ENCODE results near the gene PPFIA1.

DNA sequence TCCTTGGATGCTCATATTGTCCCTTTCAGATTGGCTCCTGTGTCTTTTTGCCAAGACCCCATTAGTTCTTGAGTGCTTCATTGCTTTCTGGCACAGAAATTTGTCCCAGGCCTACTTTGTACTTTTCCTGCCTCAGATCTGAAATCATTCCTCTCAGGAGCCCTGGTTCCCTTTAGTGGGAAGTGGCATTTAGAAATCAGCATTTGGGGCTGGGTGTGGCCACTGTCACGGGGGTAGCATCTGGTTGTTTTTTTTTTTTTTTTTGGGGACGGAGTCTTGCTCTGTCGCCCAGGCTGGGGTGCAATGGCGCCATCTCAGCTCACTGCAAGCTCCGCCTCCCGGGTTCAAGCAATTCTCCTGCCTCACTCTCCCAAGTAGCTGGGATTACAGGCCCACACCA, 18.2 kb downstream of the PPFIA1 start:
- TF ChIP-seq EZH2 (IDR thresholded peaks at IDR 0.05; ENCODE audit: low read depth, low read length, severe bottlenecking): no peak
- no peak for TF ChIP-seq RAD21 (IDR thresholded peaks at IDR 0.05 in 1 of 2, conservative IDR thresholded peaks at IDR 0.05 in 1 of 2; ENCODE audit: low read depth in 2 of 2, low read length in 2 of 2)
- no peak for TF ChIP-seq MAFK (IDR thresholded peaks at IDR 0.05; ENCODE audit: low read depth, low read length)

Measured in H1 (cell line).